Liver (tissue), 9 donors: ENCODE measurements around the gene TRIO. TPM values are rescaled to one million over a fixed set of nuclear protein-coding genes. Genes with fewer than 3 reads are reported as not detected.

Experiments
- DNase-seq: peaks from one replicate; pipeline ENCODE4 v3.0.0-alpha.2; 2017; ENCODE audit warnings: low spot score
- H3K27ac ChIP-seq, 2 donors: one replicate each; pipeline ENCODE4 v1.7.0; 2013; ENCODE audit warnings: inconsistent platforms in 2 of 2, low read length in 2 of 2, control low read depth in 1 of 2, low read depth in 1 of 2, mild to moderate bottlenecking in 1 of 2
- H3K27me3 ChIP-seq, 4 donors: one replicate each; pipeline versions ENCODE4 v1.6.1 to v1.7.0; 2013; ENCODE audit warnings: low read length in 3 of 4, inconsistent platforms in 1 of 4, mild to moderate bottlenecking in 1 of 4, moderate library complexity in 1 of 4; ENCODE audit not compliant: control insufficient read depth in 4 of 4, insufficient read depth in 4 of 4
- H3K36me3 ChIP-seq, 4 donors: one replicate each; pipeline versions ENCODE4 v1.6.1 to v1.7.0; 2013; ENCODE audit warnings: low read length in 3 of 4, mild to moderate bottlenecking in 3 of 4, low read depth in 1 of 4, moderate library complexity in 1 of 4; ENCODE audit not compliant: control insufficient read depth in 4 of 4, insufficient read depth in 3 of 4
- H3K4me1 ChIP-seq, 4 donors: one replicate each; pipeline versions ENCODE4 v1.6.1 to v1.7.0; 2013; ENCODE audit warnings: low read length in 3 of 4, mild to moderate bottlenecking in 3 of 4, moderate library complexity in 1 of 4; ENCODE audit not compliant: control insufficient read depth in 4 of 4, insufficient read depth in 4 of 4
- H3K4me3 ChIP-seq, 3 donors: one replicate each; pipeline versions ENCODE4 v1.6.1 to v1.7.0; 2013; ENCODE audit warnings: low read length in 3 of 3, control low read depth in 1 of 3, low read depth in 1 of 3, mild to moderate bottlenecking in 1 of 3
- H3K9ac ChIP-seq, 2 donors: one replicate each; pipeline ENCODE4 v1.7.0; 2013; ENCODE audit warnings: low read length in 2 of 2, mild to moderate bottlenecking in 2 of 2, moderate library complexity in 2 of 2, control low read depth in 1 of 2, low read depth in 1 of 2
- H3K9me3 ChIP-seq, 4 donors: one replicate each; pipeline versions ENCODE4 v1.6.1 to v1.7.0; 2013; ENCODE audit warnings: low read length in 3 of 4; ENCODE audit not compliant: control insufficient read depth in 4 of 4
- EGR1 ChIP-seq, 2 donors: IDR thresholded peaks; 2 replicates each; pipeline ENCODE4 v1.6.1; 2016 to 2018; ENCODE audit warnings: antibody characterized with exemption in 2 of 2, low read depth in 2 of 2
- FOXA1 ChIP-seq: IDR thresholded peaks from 2 replicates; pipeline ENCODE4 v1.6.1; 2016; ENCODE audit warnings: antibody characterized with exemption
- FOXA2 ChIP-seq: IDR thresholded peaks from 2 replicates; pipeline ENCODE4 v1.6.1; 2016; ENCODE audit warnings: antibody characterized with exemption
- GABPA ChIP-seq, 2 donors: IDR thresholded peaks in 1 of 2; conservative IDR thresholded peaks in 1 of 2; 2 replicates each; pipeline ENCODE4 v1.6.1; 2016; ENCODE audit warnings: antibody characterized with exemption in 2 of 2, mild to moderate bottlenecking in 1 of 2, moderate library complexity in 1 of 2
- HNF4A ChIP-seq, 2 donors: conservative IDR thresholded peaks; 2 replicates each; pipeline ENCODE4 v1.6.1; 2016; ENCODE audit warnings: antibody characterized with exemption in 2 of 2, mild to moderate bottlenecking in 2 of 2
- HNF4G ChIP-seq: IDR thresholded peaks from 2 replicates; pipeline ENCODE4 v1.6.1; 2016; ENCODE audit warnings: antibody characterized with exemption
- JUND ChIP-seq, 2 donors: IDR thresholded peaks; 2 replicates each; pipeline ENCODE4 v1.6.1; 2016; ENCODE audit warnings: antibody characterized with exemption in 2 of 2
- NR2F2 ChIP-seq: IDR thresholded peaks from 2 replicates; pipeline ENCODE4 v1.6.1; 2016; ENCODE audit warnings: antibody characterized with exemption
- RAD21 ChIP-seq, 2 donors: IDR thresholded peaks; 2 replicates each; pipeline ENCODE4 v1.6.1; 2016; ENCODE audit warnings: antibody characterized with exemption in 2 of 2, mild to moderate bottlenecking in 2 of 2
- RXRA ChIP-seq, 2 donors: IDR thresholded peaks; 2 replicates each; pipeline ENCODE4 v1.6.1; 2017 to 2018; ENCODE audit warnings: antibody characterized with exemption in 2 of 2, mild to moderate bottlenecking in 1 of 2
- SP1 ChIP-seq: IDR thresholded peaks from 2 replicates; pipeline ENCODE4 v1.6.1; 2018; ENCODE audit warnings: antibody characterized with exemption, mild to moderate bottlenecking
- TAF1 ChIP-seq: conservative IDR thresholded peaks from 2 replicates; pipeline ENCODE4 v1.6.1; 2016; ENCODE audit warnings: antibody characterized with exemption, mild to moderate bottlenecking
- YY1 ChIP-seq: IDR thresholded peaks from 2 replicates; pipeline ENCODE4 v1.6.1; 2016; ENCODE audit warnings: antibody characterized with exemption, mild to moderate bottlenecking
- whole genome bisulfite sequencing: extraction: QIAGEN DNeasy Blood & Tissue Kit; methylation state at CpG from one replicate; pipeline ENCODE4 v1.1.7; 2013; 5-methylcytosine and 5-hydroxymethylcytosine counted together
- polyA plus RNA-seq, 2 donors: library from polyadenylated mRNA; stranded (reverse) in 1 of 2; unstranded in 1 of 2; fragments of 200-250 nt in 1 of 2; fragments of >200 nt in 1 of 2; fragmentation: Nextera tagmentation in 1 of 2; extraction: Ambion mirVana in 1 of 2; gene quantifications; one replicate each; pipeline versions ENCODE4 v1.2.1 to v1.2.3, GENCODE V29; 2013 to 2015
- total RNA-seq, 2 donors: library from RNA; depleted of rRNA; stranded (reverse); fragments of >200 nt; gene quantifications; one replicate each; pipeline ENCODE4 v1.2.3, GENCODE V29; 2014
- TF ChIP-seq, protein P1 (sequence below): IDR thresholded peaks from 2 replicates; pipeline ENCODE4 v1.6.1; 2016; ENCODE audit warnings: antibody characterized with exemption
- TF ChIP-seq, protein P2 (sequence below): IDR thresholded peaks from 2 replicates; pipeline ENCODE4 v1.6.1; 2016; ENCODE audit warnings: antibody characterized with exemption
- TF ChIP-seq, protein P3 (sequence below): fragments of 150-350 bp; IDR thresholded peaks from 2 replicates; pipeline ENCODE4 v1.5.1; 2017; ENCODE audit warnings: improper control_type of control experiment, low read depth, low read length; ENCODE audit not compliant: missing input control
- TF ChIP-seq, protein P4 (sequence below): IDR thresholded peaks from 2 replicates; pipeline ENCODE4 v1.6.1; 2016; ENCODE audit warnings: antibody characterized with exemption, mild to moderate bottlenecking
- TF ChIP-seq, protein P5 (sequence below): IDR thresholded peaks from 2 replicates; pipeline ENCODE4 v1.6.1; 2016; ENCODE audit warnings: antibody characterized with exemption
- donor health status: healthy.
- donor health status: healthy.
- donor health status: healthy.
- donor health status: healthy.
- donor health status: healthy.

Gene TRIO
- total and polyA plus RNA-seq, 4 donors: 8.5 to 86.2 (median 16.0) TPM

DNA sequence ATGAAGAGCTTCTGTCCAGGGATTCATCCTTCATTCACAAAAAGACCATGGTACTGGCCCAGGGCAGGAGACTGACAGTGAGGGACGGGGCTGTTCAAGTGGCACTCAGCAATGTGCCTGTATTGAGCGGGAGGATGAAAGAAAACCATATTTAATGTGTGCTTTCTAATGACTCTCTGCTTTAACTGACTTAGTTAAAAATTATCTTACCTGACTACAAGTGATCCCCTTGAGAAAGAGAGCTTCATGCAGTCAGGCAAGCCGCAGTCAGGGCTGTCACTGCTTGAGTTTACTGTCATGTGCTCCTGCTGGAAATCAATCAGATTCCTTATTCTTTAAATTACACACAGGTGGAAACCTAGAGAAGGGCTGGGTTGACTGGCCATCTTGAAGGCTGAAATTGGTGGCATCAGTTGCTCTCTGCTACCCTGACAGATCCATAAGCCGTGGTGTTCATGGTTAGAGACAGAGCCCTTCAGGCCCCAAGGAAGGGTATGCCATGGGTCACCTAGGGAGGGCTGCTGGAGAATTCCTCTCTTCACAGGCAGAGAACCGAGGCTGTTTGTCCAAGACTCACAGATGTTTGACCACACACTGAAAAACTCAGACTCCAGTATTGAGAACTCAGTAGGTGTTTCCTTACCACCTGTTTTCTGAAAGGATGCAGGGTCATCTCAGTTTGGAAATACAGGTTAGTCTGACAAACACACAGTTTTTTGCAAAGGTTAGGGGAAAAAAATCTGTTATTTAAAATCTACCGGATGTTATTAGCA lies 70.9 kb downstream of the TRIO start:
- Histone ChIP-seq H3K27ac (peak overlapping the region; percentile 27 to 71), H3K4me1 (peaks cover 22 to 47% (median 29%) of the 10 kb centered on the region in 4 donors)
- TF ChIP-seq GABPA (IDR thresholded peaks at IDR 0.05 in 1 of 2, conservative IDR thresholded peaks at IDR 0.05 in 1 of 2) (no peak), RXRA (IDR thresholded peaks at IDR 0.05) (no peak), TAF1 (no peak), NR2F2 (no peak), FOXA2 (no peak), FOXA1 (no peak), HNF4G (no peak)
- TF ChIP-seq, protein P1, sequence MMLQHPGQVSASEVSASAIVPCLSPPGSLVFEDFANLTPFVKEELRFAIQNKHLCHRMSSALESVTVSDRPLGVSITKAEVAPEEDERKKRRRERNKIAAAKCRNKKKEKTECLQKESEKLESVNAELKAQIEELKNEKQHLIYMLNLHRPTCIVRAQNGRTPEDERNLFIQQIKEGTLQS: no peak
- TF ChIP-seq, protein P2, sequence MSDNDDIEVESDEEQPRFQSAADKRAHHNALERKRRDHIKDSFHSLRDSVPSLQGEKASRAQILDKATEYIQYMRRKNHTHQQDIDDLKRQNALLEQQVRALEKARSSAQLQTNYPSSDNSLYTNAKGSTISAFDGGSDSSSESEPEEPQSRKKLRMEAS: no peak

DNA sequence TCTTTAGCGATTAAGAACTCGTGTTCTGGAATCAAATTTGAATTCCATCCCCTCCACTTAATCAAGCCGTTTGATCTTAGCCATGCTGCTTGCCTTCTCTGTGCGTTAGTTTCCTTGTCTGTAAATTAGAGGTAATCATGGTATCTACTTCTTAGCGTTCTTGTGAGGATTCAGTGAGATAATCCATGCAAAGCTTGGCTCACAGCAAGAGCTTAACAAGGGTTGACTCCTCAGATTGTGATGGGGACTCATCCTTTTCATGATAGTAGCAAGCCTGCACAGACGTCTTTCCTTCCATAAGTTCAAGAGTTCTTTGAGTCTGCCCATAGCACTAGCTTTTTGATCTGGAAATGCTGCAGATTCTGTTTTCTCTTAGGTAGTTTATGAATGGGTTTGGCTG lies 72.8 kb downstream of the TRIO start:
- TF ChIP-seq SP1 (no peak), FOXA2 (no peak), FOXA1 (no peak), RXRA (IDR thresholded peaks at IDR 0.05) (no peak), TAF1 (no peak), YY1 (no peak), JUND (IDR thresholded peaks at IDR 0.05) (no peak), GABPA (IDR thresholded peaks at IDR 0.05 in 1 of 2, conservative IDR thresholded peaks at IDR 0.05 in 1 of 2) (no peak), EGR1 (IDR thresholded peaks at IDR 0.05; ENCODE audit: low read depth in 2 of 2) (no peak), HNF4A (conservative IDR thresholded peaks at IDR 0.05) (no peak), RAD21 (IDR thresholded peaks at IDR 0.05) (no peak), NR2F2 (no peak)
- TF ChIP-seq, protein P3, sequence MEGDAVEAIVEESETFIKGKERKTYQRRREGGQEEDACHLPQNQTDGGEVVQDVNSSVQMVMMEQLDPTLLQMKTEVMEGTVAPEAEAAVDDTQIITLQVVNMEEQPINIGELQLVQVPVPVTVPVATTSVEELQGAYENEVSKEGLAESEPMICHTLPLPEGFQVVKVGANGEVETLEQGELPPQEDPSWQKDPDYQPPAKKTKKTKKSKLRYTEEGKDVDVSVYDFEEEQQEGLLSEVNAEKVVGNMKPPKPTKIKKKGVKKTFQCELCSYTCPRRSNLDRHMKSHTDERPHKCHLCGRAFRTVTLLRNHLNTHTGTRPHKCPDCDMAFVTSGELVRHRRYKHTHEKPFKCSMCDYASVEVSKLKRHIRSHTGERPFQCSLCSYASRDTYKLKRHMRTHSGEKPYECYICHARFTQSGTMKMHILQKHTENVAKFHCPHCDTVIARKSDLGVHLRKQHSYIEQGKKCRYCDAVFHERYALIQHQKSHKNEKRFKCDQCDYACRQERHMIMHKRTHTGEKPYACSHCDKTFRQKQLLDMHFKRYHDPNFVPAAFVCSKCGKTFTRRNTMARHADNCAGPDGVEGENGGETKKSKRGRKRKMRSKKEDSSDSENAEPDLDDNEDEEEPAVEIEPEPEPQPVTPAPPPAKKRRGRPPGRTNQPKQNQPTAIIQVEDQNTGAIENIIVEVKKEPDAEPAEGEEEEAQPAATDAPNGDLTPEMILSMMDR: no peak
- TF ChIP-seq, protein P4, sequence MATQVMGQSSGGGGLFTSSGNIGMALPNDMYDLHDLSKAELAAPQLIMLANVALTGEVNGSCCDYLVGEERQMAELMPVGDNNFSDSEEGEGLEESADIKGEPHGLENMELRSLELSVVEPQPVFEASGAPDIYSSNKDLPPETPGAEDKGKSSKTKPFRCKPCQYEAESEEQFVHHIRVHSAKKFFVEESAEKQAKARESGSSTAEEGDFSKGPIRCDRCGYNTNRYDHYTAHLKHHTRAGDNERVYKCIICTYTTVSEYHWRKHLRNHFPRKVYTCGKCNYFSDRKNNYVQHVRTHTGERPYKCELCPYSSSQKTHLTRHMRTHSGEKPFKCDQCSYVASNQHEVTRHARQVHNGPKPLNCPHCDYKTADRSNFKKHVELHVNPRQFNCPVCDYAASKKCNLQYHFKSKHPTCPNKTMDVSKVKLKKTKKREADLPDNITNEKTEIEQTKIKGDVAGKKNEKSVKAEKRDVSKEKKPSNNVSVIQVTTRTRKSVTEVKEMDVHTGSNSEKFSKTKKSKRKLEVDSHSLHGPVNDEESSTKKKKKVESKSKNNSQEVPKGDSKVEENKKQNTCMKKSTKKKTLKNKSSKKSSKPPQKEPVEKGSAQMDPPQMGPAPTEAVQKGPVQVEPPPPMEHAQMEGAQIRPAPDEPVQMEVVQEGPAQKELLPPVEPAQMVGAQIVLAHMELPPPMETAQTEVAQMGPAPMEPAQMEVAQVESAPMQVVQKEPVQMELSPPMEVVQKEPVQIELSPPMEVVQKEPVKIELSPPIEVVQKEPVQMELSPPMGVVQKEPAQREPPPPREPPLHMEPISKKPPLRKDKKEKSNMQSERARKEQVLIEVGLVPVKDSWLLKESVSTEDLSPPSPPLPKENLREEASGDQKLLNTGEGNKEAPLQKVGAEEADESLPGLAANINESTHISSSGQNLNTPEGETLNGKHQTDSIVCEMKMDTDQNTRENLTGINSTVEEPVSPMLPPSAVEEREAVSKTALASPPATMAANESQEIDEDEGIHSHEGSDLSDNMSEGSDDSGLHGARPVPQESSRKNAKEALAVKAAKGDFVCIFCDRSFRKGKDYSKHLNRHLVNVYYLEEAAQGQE: no peak
- TF ChIP-seq, protein P2: no peak
- TF ChIP-seq, protein P5, sequence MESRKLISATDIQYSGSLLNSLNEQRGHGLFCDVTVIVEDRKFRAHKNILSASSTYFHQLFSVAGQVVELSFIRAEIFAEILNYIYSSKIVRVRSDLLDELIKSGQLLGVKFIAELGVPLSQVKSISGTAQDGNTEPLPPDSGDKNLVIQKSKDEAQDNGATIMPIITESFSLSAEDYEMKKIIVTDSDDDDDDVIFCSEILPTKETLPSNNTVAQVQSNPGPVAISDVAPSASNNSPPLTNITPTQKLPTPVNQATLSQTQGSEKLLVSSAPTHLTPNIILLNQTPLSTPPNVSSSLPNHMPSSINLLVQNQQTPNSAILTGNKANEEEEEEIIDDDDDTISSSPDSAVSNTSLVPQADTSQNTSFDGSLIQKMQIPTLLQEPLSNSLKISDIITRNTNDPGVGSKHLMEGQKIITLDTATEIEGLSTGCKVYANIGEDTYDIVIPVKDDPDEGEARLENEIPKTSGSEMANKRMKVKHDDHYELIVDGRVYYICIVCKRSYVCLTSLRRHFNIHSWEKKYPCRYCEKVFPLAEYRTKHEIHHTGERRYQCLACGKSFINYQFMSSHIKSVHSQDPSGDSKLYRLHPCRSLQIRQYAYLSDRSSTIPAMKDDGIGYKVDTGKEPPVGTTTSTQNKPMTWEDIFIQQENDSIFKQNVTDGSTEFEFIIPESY: no peak
- TF ChIP-seq, protein P1: no peak
- Histone ChIP-seq H3K9ac (no peak overlapping the region), H3K4me1 (peaks cover 17 to 53% (median 35%) of the 10 kb centered on the region in 4 donors), H3K4me3 (no peak overlapping the region), H3K27ac (no peak overlapping the region), H3K9me3 (no peaks in the 10 kb centered on the region), H3K36me3 (no peaks in the 10 kb centered on the region), H3K27me3 (no peaks in the 10 kb centered on the region)
- WGBS: 95% methylated on average over 6 of the region's 6 CpGs
- DNase-seq: no peak

More for the DNA sequence above, 70.9 kb downstream of the TRIO start:
- Histone ChIP-seq H3K36me3 (no peaks in the 10 kb centered on the region), H3K4me3 (no peak overlapping the region), H3K9me3 (no peaks in the 10 kb centered on the region), H3K9ac (peak overlapping the region in 1 of 2 donors; percentile 32), H3K27me3 (no peaks in the 10 kb centered on the region)
- DNase-seq: no peak
- 51% methylated on average over 6 of the region's 6 CpGs for WGBS
